Muscle layer of duodenum (tissue), 2 donors: Measurements from ENCODE around the gene ADM2.
A peak's percentile ranks its signal among the peaks of the same experiment; 100 is the strongest.

Source experiments
- H3K27ac ChIP-seq: one replicate; pipeline ENCODE4 v1.7.0; 2013; ENCODE audit warnings: mild to moderate bottlenecking, low read length
- H3K27me3 ChIP-seq: one replicate; pipeline ENCODE4 v1.7.0; 2013; ENCODE audit warnings: low read depth, mild to moderate bottlenecking, control low read depth, low read length
- H3K36me3 ChIP-seq, 2 donors: one replicate each; pipeline ENCODE4 v1.7.0; 2013; ENCODE audit warnings: low read length in 2 of 2, control low read depth in 1 of 2, mild to moderate bottlenecking in 1 of 2; ENCODE audit not compliant: insufficient read depth in 2 of 2, control insufficient read depth in 1 of 2
- H3K4me1 ChIP-seq, 2 donors: one replicate each; pipeline ENCODE4 v1.7.0; 2013; ENCODE audit warnings: low read length in 2 of 2, mild to moderate bottlenecking in 2 of 2, control low read depth in 1 of 2, moderate library complexity in 1 of 2; ENCODE audit not compliant: insufficient read depth in 2 of 2, control insufficient read depth in 1 of 2
- H3K4me3 ChIP-seq, 2 donors: one replicate each; pipeline ENCODE4 v1.7.0; 2013; ENCODE audit warnings: low read length in 2 of 2, low read depth in 1 of 2, mild to moderate bottlenecking in 1 of 2
- H3K9me3 ChIP-seq, 2 donors: one replicate each; pipeline ENCODE4 v1.7.0; 2013; ENCODE audit warnings: low read length in 2 of 2, control low read depth in 1 of 2, mild to moderate bottlenecking in 1 of 2; ENCODE audit not compliant: control insufficient read depth in 1 of 2
- donor health status: healthy.

ADM2 gene

GRCh38 chr22:50524676-50525103, 43.3 kb downstream of the ADM2 start:
- H3K4me1 ChIP-seq: peaks cover 10 to 34% of the 10 kb centered on the region in 2 donors

GRCh38 chr22:50525104-50525857, 43.9 kb downstream of the ADM2 start, which contains the start of gene SCO2:
Gene SCO2, minus strand, starts transcription at chr22:50525598. Its CDS starts 1,187 bp downstream, at chr22:50524411.
- Histone ChIP-seq H3K4me3 (peak within 1 kb of the TSS; percentile 67 to 82), H3K36me3 (peaks cover 11 to 30% of the 10 kb centered on the region in 2 donors), H3K9me3 (no peaks in the 10 kb centered on the region), H3K27ac (peak within 1 kb of the TSS; percentile 63), H3K4me1 (peaks cover 10 to 38% of the 10 kb centered on the region in 2 donors), H3K27me3 (no peaks in the 10 kb centered on the region)

More at GRCh38 chr22:50524676-50525103, 43.3 kb downstream of the ADM2 start:
- H3K27ac ChIP-seq: peak overlapping the region; percentile 60
- H3K36me3 ChIP-seq: peaks cover 11 to 27% of the 10 kb centered on the region in 2 donors
- H3K4me3 ChIP-seq: peak overlapping the region; percentile 67 to 82
- H3K27me3 ChIP-seq: no peaks in the 10 kb centered on the region
- no peaks in the 10 kb centered on the region for H3K9me3 ChIP-seq

- Histone ChIP-seq H3K4me1 (peaks cover 10 to 43% of the 10 kb centered on the region in 2 donors), H3K9me3 (no peaks in the 10 kb centered on the region), H3K4me3 (peak overlapping the region; percentile 52 to 82), H3K27ac (no peak overlapping the region), H3K36me3 (peaks cover 11 to 30% of the 10 kb centered on the region in 2 donors), H3K27me3 (no peaks in the 10 kb centered on the region)
Observed at GRCh38 chr22:50525858-50526107, 44.4 kb downstream of the ADM2 start.

GRCh38 chr22:50526108-50526833, 44.9 kb downstream of the ADM2 start:
- Histone ChIP-seq H3K36me3 (peaks cover 11 to 26% of the 10 kb centered on the region in 2 donors), H3K9me3 (no peaks in the 10 kb centered on the region), H3K4me3 (peak overlapping the region; percentile 52 to 82), H3K27ac (peak overlapping the region; percentile 63), H3K4me1 (peaks cover 10 to 48% of the 10 kb centered on the region in 2 donors), H3K27me3 (no peaks in the 10 kb centered on the region)

- Histone ChIP-seq H3K27me3 (no peaks in the 10 kb centered on the region), H3K4me3 (peak overlapping the region; percentile 52 to 82), H3K9me3 (no peaks in the 10 kb centered on the region), H3K36me3 (peaks cover 7 to 17% of the 10 kb centered on the region in 2 donors), H3K4me1 (peaks cover 10 to 56% of the 10 kb centered on the region in 2 donors), H3K27ac (peak overlapping the region; percentile 63)
Observed at GRCh38 chr22:50526834-50527801, 45.8 kb downstream of the ADM2 start.

- H3K36me3 ChIP-seq: peaks cover 3 to 7% of the 10 kb centered on the region in 2 donors
- no peaks in the 10 kb centered on the region for H3K9me3 ChIP-seq
- peaks cover 10 to 62% of the 10 kb centered on the region in 2 donors for H3K4me1 ChIP-seq
- no peaks in the 10 kb centered on the region for H3K27me3 ChIP-seq
- peak overlapping the region; percentile 11 to 42 for H3K4me3 ChIP-seq
- peak overlapping the region; percentile 45 for H3K27ac ChIP-seq
Observed at GRCh38 chr22:50527921-50528681, 46.8 kb downstream of the ADM2 start.

- peaks cover 10 to 60% of the 10 kb centered on the region in 2 donors for H3K4me1 ChIP-seq
- H3K4me3 ChIP-seq: peak overlapping the region; percentile 42 to 56
- peaks cover 3% of the 10 kb centered on the region in 2 donors for H3K36me3 ChIP-seq
- peak overlapping the region; percentile 45 for H3K27ac ChIP-seq
- no peaks in the 10 kb centered on the region for H3K27me3 ChIP-seq
- H3K9me3 ChIP-seq: no peaks in the 10 kb centered on the region
Observed at GRCh38 chr22:50528682-50529415, 47.5 kb downstream of the ADM2 start.

GRCh38 chr22:50529416-50529896, 48.1 kb downstream of the ADM2 start:
- H3K4me3 ChIP-seq: peak overlapping the region; percentile 42 to 56
- H3K4me1 ChIP-seq: peaks cover 7 to 54% of the 10 kb centered on the region in 2 donors
- peak overlapping the region; percentile 45 for H3K27ac ChIP-seq
- H3K36me3 ChIP-seq: peaks cover 3% of the 10 kb centered on the region in 2 donors
- no peaks in the 10 kb centered on the region for H3K9me3 ChIP-seq
- H3K27me3 ChIP-seq: no peaks in the 10 kb centered on the region

GRCh38 chr22:50529897-50530579, 48.7 kb downstream of the ADM2 start, which contains the start of gene TYMP:
Gene TYMP, minus strand, starts transcription at chr22:50530012. Its CDS starts 303 bp downstream, at chr22:50529709.
- Histone ChIP-seq H3K36me3 (peaks cover 3% of the 10 kb centered on the region in 2 donors), H3K9me3 (no peaks in the 10 kb centered on the region), H3K27ac (peak within 1 kb of the TSS; percentile 98), H3K4me3 (peak within 1 kb of the TSS; percentile 56 to 61), H3K27me3 (no peaks in the 10 kb centered on the region), H3K4me1 (peaks cover 4 to 48% of the 10 kb centered on the region in 2 donors)
